Measurements from ENCODE around the gene PLCL2. TPM values are rescaled to one million over a fixed set of nuclear protein-coding genes. Genes with fewer than 3 reads are reported as not detected.

Gene PLCL2
- total RNA-seq, 1 experiment from 2014 or later = 32.1 TPM

DNA sequence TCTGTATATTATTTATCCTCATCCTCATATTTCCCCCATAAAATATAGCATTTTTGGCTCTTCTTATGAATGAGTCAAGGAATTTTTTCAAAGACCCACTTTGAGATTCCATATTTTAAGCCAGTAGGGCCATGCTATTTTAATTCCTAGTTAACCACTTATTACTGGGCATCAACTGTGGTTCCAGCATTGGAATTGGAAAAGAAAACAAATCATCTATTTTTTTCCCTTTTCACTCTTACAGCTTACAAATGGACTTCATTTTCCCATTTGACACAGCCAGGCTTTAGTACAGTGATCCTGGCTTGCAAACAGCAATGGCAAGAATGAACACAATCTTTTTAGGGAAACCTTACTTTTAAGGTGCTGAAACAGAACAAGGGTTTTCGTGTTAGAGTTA is 19.4 kb upstream of the PLCL2 start:
- no CpG with 5 or more reads among the region's 1 CpG for WGBS (ENCODE audit: extremely low coverage, insufficient read length, low lambda C conversion rate)
- H3K4me2 ChIP-seq (ENCODE audit: insufficient read depth, insufficient read length, low read length) = no peak overlapping the region
- no peak overlapping the region for H4K91ac ChIP-seq (ENCODE audit: insufficient read length, low read depth, low read length)
- no peak overlapping the region for H3K4ac ChIP-seq (ENCODE audit: low read depth, low read length)
- Mint-ChIP-seq H3K27me3 (ENCODE audit: low read depth) (peaks cover 3% of the 10 kb centered on the region; the same call in 1 of the 2 replicates), H3K9me3 (peaks cover 4 to 5% of the 10 kb centered on the region in 2 experiments; a peak in 4 of 5 replicates), H3K36me3 (ENCODE audit: insufficient read depth in 1 of 3, low read depth in 3 of 3) (peaks cover 0 to 2% (median 0%) of the 10 kb centered on the region in 3 experiments; a peak in 1 of 7 replicates), H3K4me1 (no peaks in the 10 kb centered on the region), H3K27ac (no peak overlapping the region), H3K4me3 (no peak overlapping the region)
- no peak overlapping the region for H2BK120ac ChIP-seq (ENCODE audit: low read depth, low read length, poor library complexity, severe bottlenecking)
- H2BK15ac ChIP-seq (ENCODE audit: low read depth, low read length) = no peak overlapping the region
- no peak for DNase-seq
- H2AFZ ChIP-seq (ENCODE audit: low read length) = no peak overlapping the region
- no peak overlapping the region for H2AK5ac ChIP-seq (ENCODE audit: insufficient read length, low read length)
- no peaks in the 10 kb centered on the region for H3K4me1 ChIP-seq (ENCODE audit: insufficient read depth, low read length)
- H4K8ac ChIP-seq (replicated peaks; ENCODE audit: insufficient read length, low read depth, low read length) = no peak overlapping the region
- H3K79me1 ChIP-seq (ENCODE audit: insufficient read depth, low read depth, low read length, poor library complexity, severe bottlenecking) = no peaks in the 10 kb centered on the region
- H3K9ac ChIP-seq (ENCODE audit: extremely low read depth, insufficient read length, low read length) = no peak overlapping the region
- no peak overlapping the region for H2BK5ac ChIP-seq (ENCODE audit: insufficient read length, low read length)
- no peak overlapping the region for H4K5ac ChIP-seq (ENCODE audit: insufficient read length, low read depth, low read length)
- H3T11ph ChIP-seq (ENCODE audit: low read length) = no peak overlapping the region
- H2BK20ac ChIP-seq (ENCODE audit: low read depth, low read length, poor library complexity, severe bottlenecking) = no peak overlapping the region
- H2BK12ac ChIP-seq (ENCODE audit: insufficient read length, low read depth, low read length) = no peak overlapping the region
- H3K14ac ChIP-seq (ENCODE audit: insufficient read depth, low read length) = no peak overlapping the region
- no peaks in the 10 kb centered on the region for H3K9me3 ChIP-seq (ENCODE audit: control insufficient read depth, low read depth, low read length)
- TF ChIP-seq, protein P1, sequence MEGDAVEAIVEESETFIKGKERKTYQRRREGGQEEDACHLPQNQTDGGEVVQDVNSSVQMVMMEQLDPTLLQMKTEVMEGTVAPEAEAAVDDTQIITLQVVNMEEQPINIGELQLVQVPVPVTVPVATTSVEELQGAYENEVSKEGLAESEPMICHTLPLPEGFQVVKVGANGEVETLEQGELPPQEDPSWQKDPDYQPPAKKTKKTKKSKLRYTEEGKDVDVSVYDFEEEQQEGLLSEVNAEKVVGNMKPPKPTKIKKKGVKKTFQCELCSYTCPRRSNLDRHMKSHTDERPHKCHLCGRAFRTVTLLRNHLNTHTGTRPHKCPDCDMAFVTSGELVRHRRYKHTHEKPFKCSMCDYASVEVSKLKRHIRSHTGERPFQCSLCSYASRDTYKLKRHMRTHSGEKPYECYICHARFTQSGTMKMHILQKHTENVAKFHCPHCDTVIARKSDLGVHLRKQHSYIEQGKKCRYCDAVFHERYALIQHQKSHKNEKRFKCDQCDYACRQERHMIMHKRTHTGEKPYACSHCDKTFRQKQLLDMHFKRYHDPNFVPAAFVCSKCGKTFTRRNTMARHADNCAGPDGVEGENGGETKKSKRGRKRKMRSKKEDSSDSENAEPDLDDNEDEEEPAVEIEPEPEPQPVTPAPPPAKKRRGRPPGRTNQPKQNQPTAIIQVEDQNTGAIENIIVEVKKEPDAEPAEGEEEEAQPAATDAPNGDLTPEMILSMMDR (conservative IDR thresholded peaks at IDR 0.05) = no peak
- no peak overlapping the region for H3K23ac ChIP-seq (ENCODE audit: insufficient read length, low read depth, low read length)
- H3K79me2 ChIP-seq (ENCODE audit: insufficient read depth, low read length) = no peaks in the 10 kb centered on the region
- no peak overlapping the region for H3K27ac ChIP-seq (ENCODE audit: insufficient read length, low read depth, low read length)
- no peaks in the 10 kb centered on the region for H3K27me3 ChIP-seq (ENCODE audit: insufficient read depth, low read length)
- H3K18ac ChIP-seq (ENCODE audit: insufficient read length, low read depth, low read length) = no peak overlapping the region
- no peaks in the 10 kb centered on the region for H4K20me1 ChIP-seq (ENCODE audit: control insufficient read depth, insufficient read depth, insufficient read length)
- H3K23me2 ChIP-seq (ENCODE audit: insufficient read length, low read depth, low read length, poor library complexity, severe bottlenecking) = no peaks in the 10 kb centered on the region
- no peak overlapping the region for H3K56ac ChIP-seq (ENCODE audit: insufficient read length, low read depth, low read length)
